Measurements from ENCODE around the gene NRAS.

GRCh38 chr1:114669562-114670082, 46.9 kb downstream of the NRAS start, which contains the start of gene DENND2C:
- TF ChIP-seq CTCF (optimal IDR thresholded peaks at IDR 0.05 in 1 of 3, IDR thresholded peaks at IDR 0.05 in 1 of 3, conservative IDR thresholded peaks at IDR 0.05 in 1 of 3; ENCODE audit: extremely low read depth in 1 of 3, insufficient read depth in 2 of 3, low read length in 3 of 3) = no peak
- no peak for TF ChIP-seq EZH2 (IDR thresholded peaks at IDR 0.05; ENCODE audit: low read length)
